ENCODE data around the gene HACD4.

GRCh38 chr9:21016701-21017491, 14.5 kb downstream of the HACD4 start:
- TF ChIP-seq CTCF (IDR thresholded peaks at IDR 0.05): no peak
- no peak for TF ChIP-seq POLR2A (IDR thresholded peaks at IDR 0.05)
